Measurements from ENCODE around the gene ZNF207. TPM values are rescaled to one million over a fixed set of nuclear protein-coding genes. Genes with fewer than 3 reads are reported as not detected.
"Not testable (repeated sequence)": the region's sequence is repeated elsewhere in the genome, so short reads cannot be mapped to it uniquely, and the experiment has no call there.

Gene ZNF207
- total RNA-seq, 1 donor from 2014 or later: 240 TPM

- TF ChIP-seq CTCF (IDR thresholded peaks at IDR 0.05; ENCODE audit: unreplicated experiment): no peak
- Mint-ChIP-seq H3K36me3 (peaks cover 4% of the 10 kb centered on the region), H3K4me3 (peak overlapping the region; percentile 95), H3K27me3 (ENCODE audit: low read depth) (no peaks in the 10 kb centered on the region), H3K27ac (peak overlapping the region; percentile 53), H3K4me1 (peaks cover 19% of the 10 kb centered on the region), H3K9me3 (no peaks in the 10 kb centered on the region)
- no peak for DNase-seq (ENCODE audit: low spot score in 2 of 2, unreplicated experiment in 2 of 2)
Observed at GRCh38 chr17:32348483-32348800, 1.5 kb upstream of the ZNF207 start.

- peaks cover 4% of the 10 kb centered on the region for H3K36me3 Mint-ChIP-seq
- no peak for DNase-seq (ENCODE audit: low spot score in 2 of 2, unreplicated experiment in 2 of 2)
- H3K4me3 Mint-ChIP-seq: peak overlapping the region; percentile 95
- TF ChIP-seq CTCF (IDR thresholded peaks at IDR 0.05; ENCODE audit: unreplicated experiment): no peak
- no peaks in the 10 kb centered on the region for H3K9me3 Mint-ChIP-seq
- no peaks in the 10 kb centered on the region for H3K27me3 Mint-ChIP-seq (ENCODE audit: low read depth)
- H3K4me1 Mint-ChIP-seq: peaks cover 26% of the 10 kb centered on the region
- H3K27ac Mint-ChIP-seq: peak overlapping the region; percentile 99
Observed at GRCh38 chr17:32349503-32349853, 479 bp upstream of the ZNF207 start.

GRCh38 chr17:32350666-32351418 is 885 bp downstream of the ZNF207 start:
- no peak for TF ChIP-seq CTCF (IDR thresholded peaks at IDR 0.05; ENCODE audit: unreplicated experiment)
- Mint-ChIP-seq H3K36me3 (peaks cover 10% of the 10 kb centered on the region), H3K4me1 (peaks cover 37% of the 10 kb centered on the region), H3K4me3 (peak overlapping the region; percentile 95), H3K9me3 (no peaks in the 10 kb centered on the region), H3K27me3 (ENCODE audit: low read depth) (no peaks in the 10 kb centered on the region), H3K27ac (peak overlapping the region; percentile 99)
- no peak for DNase-seq (ENCODE audit: low spot score in 2 of 2, unreplicated experiment in 2 of 2)

GRCh38 chr17:32352734-32353133 is 2.8 kb downstream of the ZNF207 start:
- H3K27ac Mint-ChIP-seq: not testable (repeated sequence)

GRCh38 chr17:32355649-32356377 is 5.9 kb downstream of the ZNF207 start:
- TF ChIP-seq CTCF (IDR thresholded peaks at IDR 0.05; ENCODE audit: unreplicated experiment): no peak
- H3K4me3 Mint-ChIP-seq: no peak overlapping the region
- DNase-seq (ENCODE audit: low spot score in 2 of 2, unreplicated experiment in 2 of 2): no peak
- H3K4me1 Mint-ChIP-seq: peaks cover 30% of the 10 kb centered on the region
- H3K27ac Mint-ChIP-seq: peak overlapping the region; percentile 60
- H3K27me3 Mint-ChIP-seq (ENCODE audit: low read depth): no peaks in the 10 kb centered on the region
- H3K36me3 Mint-ChIP-seq: peaks cover 25% of the 10 kb centered on the region
- H3K9me3 Mint-ChIP-seq: no peaks in the 10 kb centered on the region

More at GRCh38 chr17:32352734-32353133, 2.8 kb downstream of the ZNF207 start:
- Mint-ChIP-seq H3K36me3 (peaks cover 15% of the 10 kb centered on the region), H3K4me3 (peak overlapping the region; percentile 95), H3K4me1 (peaks cover 37% of the 10 kb centered on the region)
- not testable (repeated sequence) for H3K9me3 Mint-ChIP-seq; H3K27me3 Mint-ChIP-seq (ENCODE audit: low read depth); DNase-seq (ENCODE audit: low spot score in 2 of 2, unreplicated experiment in 2 of 2)

- Mint-ChIP-seq H3K4me1 (peaks cover 29% of the 10 kb centered on the region), H3K4me3 (no peak overlapping the region), H3K27ac (no peak overlapping the region), H3K27me3 (ENCODE audit: low read depth) (no peaks in the 10 kb centered on the region), H3K36me3 (peaks cover 30% of the 10 kb centered on the region), H3K9me3 (no peaks in the 10 kb centered on the region)
- TF ChIP-seq CTCF (IDR thresholded peaks at IDR 0.05; ENCODE audit: unreplicated experiment): no peak
- no peak for DNase-seq (ENCODE audit: low spot score in 2 of 2, unreplicated experiment in 2 of 2)
Observed at GRCh38 chr17:32356378-32356743, 6.4 kb downstream of the ZNF207 start.
